Osteocyte (in vitro differentiated cells): Measurements from ENCODE around the gene PFDN5. TPM values are rescaled to one million over a fixed set of nuclear protein-coding genes. Genes with fewer than 3 reads are reported as not detected.

Experiments
- DNase-seq: peaks from one replicate; pipeline ENCODE4 v3.0.0; 2021; ENCODE audit warnings: mixed read lengths; ENCODE audit not compliant: unreplicated experiment; ENCODE audit errors: extremely low spot score
- H3K27ac Mint-ChIP-seq: one replicate; pipeline ENCODE4 v1.8.0; 2021; ENCODE audit warnings: mild to moderate bottlenecking, mixed read lengths; ENCODE audit not compliant: unreplicated experiment
- H3K27me3 Mint-ChIP-seq: one replicate; pipeline ENCODE4 v1.8.0; 2021; ENCODE audit warnings: mixed read lengths; ENCODE audit not compliant: unreplicated experiment
- H3K36me3 Mint-ChIP-seq: one replicate; pipeline ENCODE4 v1.8.0; 2021; ENCODE audit warnings: mixed read lengths; ENCODE audit not compliant: unreplicated experiment
- H3K4me1 Mint-ChIP-seq: one replicate; pipeline ENCODE4 v1.8.0; 2021; ENCODE audit warnings: mixed read lengths; ENCODE audit not compliant: unreplicated experiment
- H3K4me3 Mint-ChIP-seq: one replicate; pipeline ENCODE4 v1.8.0; 2021; ENCODE audit warnings: mild to moderate bottlenecking, moderate library complexity, mixed read lengths; ENCODE audit not compliant: unreplicated experiment
- H3K9me3 Mint-ChIP-seq: one replicate; pipeline ENCODE4 v1.8.0; 2021; ENCODE audit warnings: mixed read lengths; ENCODE audit not compliant: unreplicated experiment
- CTCF ChIP-seq: fragments of 200-600 bp; sonication (generic); IDR thresholded peaks from 2 replicates; pipeline ENCODE4 v1.5.0; 2021; ENCODE audit warnings: antibody characterized with exemption, mild to moderate bottlenecking, moderate library complexity
- total RNA-seq: library from RNA; stranded (reverse); gene quantifications from 2 replicates; pipeline ENCODE4 v1.2.1, GENCODE V29; 2021

Gene PFDN5
- total RNA-seq, 1 donor from 2014 or later, result 394 TPM

DNA sequence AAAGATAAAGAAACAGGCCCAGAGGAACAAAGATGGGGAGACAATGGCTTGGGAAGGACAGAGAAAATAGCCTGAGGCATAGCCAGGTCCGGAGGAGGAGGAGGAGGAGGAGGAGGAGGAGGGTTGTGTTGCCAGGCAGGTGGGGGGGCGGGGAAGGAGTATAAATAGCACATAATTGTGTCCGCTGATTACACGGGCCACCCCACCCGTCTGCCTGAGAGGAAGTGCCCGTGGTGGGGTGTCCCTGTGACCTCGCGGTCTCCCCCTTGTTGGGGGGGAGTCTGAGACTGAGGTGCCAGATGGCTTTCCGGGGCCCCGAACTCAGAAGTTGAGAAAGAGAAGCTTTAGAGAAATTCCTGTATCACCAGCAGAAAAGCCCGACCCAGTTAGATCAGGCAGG is 42.7 kb downstream of the PFDN5 start:
- no peaks in the 10 kb centered on the region for H3K36me3 Mint-ChIP-seq
- DNase-seq, result no peak
- H3K27ac Mint-ChIP-seq, result no peak overlapping the region
- TF ChIP-seq CTCF, result no peak
- no peaks in the 10 kb centered on the region for H3K9me3 Mint-ChIP-seq
- H3K4me3 Mint-ChIP-seq, result no peak overlapping the region
- peaks cover 32% of the 10 kb centered on the region for H3K27me3 Mint-ChIP-seq
- peaks cover 4% of the 10 kb centered on the region for H3K4me1 Mint-ChIP-seq

- TF ChIP-seq CTCF, result no peak
- no peak for DNase-seq
- H3K27me3 Mint-ChIP-seq, result peaks cover 29% of the 10 kb centered on the region
- H3K4me1 Mint-ChIP-seq, result peaks cover 4% of the 10 kb centered on the region
- H3K9me3 Mint-ChIP-seq, result no peaks in the 10 kb centered on the region
- no peak overlapping the region for H3K27ac Mint-ChIP-seq
- no peak overlapping the region for H3K4me3 Mint-ChIP-seq
- no peaks in the 10 kb centered on the region for H3K36me3 Mint-ChIP-seq
Observed at GRCh38 chr12:53338916-53339315, 43.6 kb downstream of the PFDN5 start.

GRCh38 chr12:53340398-53340797 is 45.1 kb downstream of the PFDN5 start:
- Mint-ChIP-seq H3K36me3 (no peaks in the 10 kb centered on the region), H3K9me3 (no peaks in the 10 kb centered on the region), H3K27me3 (peaks cover 27% of the 10 kb centered on the region), H3K4me3 (no peak overlapping the region), H3K4me1 (peaks cover 13% of the 10 kb centered on the region), H3K27ac (no peak overlapping the region)
- DNase-seq, result no peak
- no peak for TF ChIP-seq CTCF

DNA sequence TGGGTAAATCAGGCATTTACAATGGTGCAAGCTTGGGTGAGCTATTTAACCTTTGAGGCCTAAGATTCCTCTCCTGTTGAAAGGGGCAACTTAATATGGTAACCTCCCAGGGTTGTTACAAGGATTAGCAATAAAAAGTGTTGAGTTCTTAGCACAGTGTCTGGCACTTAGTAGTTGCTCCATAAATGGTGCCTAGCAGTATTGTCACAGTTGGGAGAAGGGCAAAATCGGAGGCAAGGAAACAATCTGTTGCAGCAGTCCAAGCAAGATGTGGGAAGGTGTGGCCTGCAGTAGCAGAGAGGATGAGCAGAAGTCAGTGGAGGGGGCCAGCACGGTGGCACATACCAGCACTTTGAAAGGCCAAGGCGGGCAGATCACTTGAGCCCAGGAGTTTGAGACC is 48.1 kb downstream of the PFDN5 start:
- Mint-ChIP-seq H3K36me3 (no peaks in the 10 kb centered on the region), H3K4me3 (peak overlapping the region; percentile 30), H3K27ac (no peak overlapping the region), H3K27me3 (peaks cover 8% of the 10 kb centered on the region), H3K9me3 (no peaks in the 10 kb centered on the region), H3K4me1 (peaks cover 20% of the 10 kb centered on the region)
- TF ChIP-seq CTCF, result no peak
- DNase-seq, result no peak

DNA sequence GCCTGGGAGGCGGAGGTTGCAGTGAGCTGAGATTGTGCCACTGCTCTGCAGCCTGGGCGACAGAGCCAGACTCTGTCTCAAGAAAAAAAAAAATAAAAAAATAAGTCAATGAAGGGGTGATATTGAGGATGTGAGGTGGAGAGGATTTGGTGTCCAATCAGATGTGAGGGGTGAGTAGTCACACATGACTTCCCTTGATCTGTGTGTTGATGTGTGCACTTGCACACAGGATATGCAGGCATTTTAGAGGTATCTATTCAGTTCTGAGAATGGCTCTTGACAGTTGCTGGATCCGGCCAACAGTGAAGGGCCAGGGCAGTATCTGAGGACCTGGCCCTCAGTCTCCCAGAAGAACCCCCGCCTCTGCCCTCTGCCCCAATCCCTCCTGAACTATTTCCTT is 48.6 kb downstream of the PFDN5 start:
- TF ChIP-seq CTCF, result no peak
- H3K27me3 Mint-ChIP-seq, result peaks cover 6% of the 10 kb centered on the region
- H3K9me3 Mint-ChIP-seq, result no peaks in the 10 kb centered on the region
- H3K4me1 Mint-ChIP-seq, result peaks cover 22% of the 10 kb centered on the region
- H3K36me3 Mint-ChIP-seq, result no peaks in the 10 kb centered on the region
- H3K4me3 Mint-ChIP-seq, result peak overlapping the region; percentile 58
- DNase-seq, result no peak
- peak overlapping the region; percentile 31 for H3K27ac Mint-ChIP-seq
